GM12872 (cell line): Measurements from ENCODE around the gene GPS2.

Experiments
- CTCF ChIP-seq: IDR thresholded peaks from 3 replicates; pipeline ENCODE4 v1.5.1; 2011; ENCODE audit warnings: low read depth, mild to moderate bottlenecking, low read length, moderate library complexity; ENCODE audit not compliant: insufficient read depth

The GPS2 gene, protein sequence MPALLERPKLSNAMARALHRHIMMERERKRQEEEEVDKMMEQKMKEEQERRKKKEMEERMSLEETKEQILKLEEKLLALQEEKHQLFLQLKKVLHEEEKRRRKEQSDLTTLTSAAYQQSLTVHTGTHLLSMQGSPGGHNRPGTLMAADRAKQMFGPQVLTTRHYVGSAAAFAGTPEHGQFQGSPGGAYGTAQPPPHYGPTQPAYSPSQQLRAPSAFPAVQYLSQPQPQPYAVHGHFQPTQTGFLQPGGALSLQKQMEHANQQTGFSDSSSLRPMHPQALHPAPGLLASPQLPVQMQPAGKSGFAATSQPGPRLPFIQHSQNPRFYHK

GRCh38 chr17:7314719-7315569, at the start of gene GPS2:
Gene GPS2 (minus strand): TSS chr17:7315360. CDS start chr17:7315052, 308 bp downstream.
- no peak for TF ChIP-seq CTCF

DNA sequence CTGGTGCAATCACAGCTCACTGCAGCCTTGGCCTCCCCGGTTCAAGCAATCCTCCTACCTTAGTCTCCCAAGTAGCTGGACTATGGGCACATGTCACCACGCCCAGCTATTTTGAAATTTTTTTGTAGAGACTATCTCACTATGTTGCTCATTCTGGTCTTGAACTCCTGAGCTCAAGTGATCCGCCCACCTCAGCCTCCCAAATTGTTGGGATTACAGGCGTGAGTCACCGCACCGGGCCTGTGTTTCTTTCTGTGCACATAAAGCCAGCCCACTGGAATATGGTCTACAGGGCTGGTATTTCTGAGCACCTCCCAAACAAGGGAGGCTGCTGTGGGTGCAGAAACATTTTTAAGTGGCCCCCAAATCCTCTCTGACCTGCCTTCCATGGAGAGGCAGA, 48.2 kb upstream of the GPS2 start:
- no peak for TF ChIP-seq CTCF

DNA sequence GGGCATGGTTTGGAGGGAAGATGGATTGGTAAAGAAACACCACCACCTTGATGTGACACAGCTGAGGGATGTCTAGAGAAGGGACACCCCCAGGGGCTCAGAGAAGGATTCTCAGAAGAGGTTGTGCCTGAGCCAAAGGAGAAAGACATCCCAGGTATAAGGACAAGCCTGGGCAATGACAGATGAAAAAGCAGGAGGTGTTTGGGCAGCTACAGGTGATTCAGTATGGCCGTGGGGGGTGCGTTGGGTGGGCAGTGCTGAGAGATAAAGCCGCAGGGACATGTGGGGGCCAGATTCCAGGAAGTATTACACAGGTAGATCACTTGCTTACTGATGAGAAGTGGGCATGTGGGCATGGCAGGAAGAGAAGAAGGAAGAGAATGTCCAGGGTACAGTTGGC, 46.7 kb upstream of the GPS2 start:
- TF ChIP-seq CTCF: no peak

- no peak for TF ChIP-seq CTCF
Measured at GRCh38 chr17:7357381-7357780, 42.2 kb upstream of the GPS2 start.

GRCh38 chr17:7356756-7357155, 41.6 kb upstream of the GPS2 start:
- no peak for TF ChIP-seq CTCF

DNA sequence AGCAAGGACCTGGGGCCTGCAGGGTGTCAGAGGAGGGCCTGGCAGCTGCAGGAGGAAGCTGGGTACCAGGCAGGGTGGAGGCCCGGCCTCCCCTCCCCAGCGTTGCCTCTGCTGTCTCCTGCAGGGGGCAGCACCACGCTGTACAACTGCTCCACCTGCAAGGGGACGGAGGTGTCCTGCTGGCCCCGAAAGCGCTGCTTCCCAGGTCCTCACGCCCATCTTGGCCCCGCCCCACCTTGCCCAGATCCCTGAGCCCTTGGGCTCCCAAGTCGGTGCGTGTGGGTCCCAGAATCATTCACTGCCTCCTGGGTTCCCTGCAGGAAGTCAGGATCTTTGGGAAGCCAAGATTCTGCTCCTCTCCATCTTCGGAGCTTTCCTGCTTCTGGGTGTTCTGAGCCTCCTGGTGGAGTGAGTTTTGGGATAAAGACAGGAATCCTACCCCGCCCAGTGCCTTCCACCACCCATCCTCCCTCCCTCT, 41.0 kb upstream of the GPS2 start:
- peak; percentile 96 for TF ChIP-seq CTCF

GRCh38 chr17:7355573-7355972, 40.4 kb upstream of the GPS2 start:
- TF ChIP-seq CTCF: no peak
